K562 (cell line): ENCODE measurements around the gene TMEM181. TPM values are rescaled to one million over a fixed set of nuclear protein-coding genes. Genes with fewer than 3 reads are reported as not detected.
"Not testable (repeated sequence)": the region's sequence is repeated elsewhere in the genome, so short reads cannot be mapped to it uniquely, and the experiment has no call there.

Source experiments
- ATAC-seq: fragments of 200-7000 bp; cut with Tn5 transposase; 3 replicates; pipeline ENCODE4 v1.9.1; 2020; ENCODE audit warnings: moderate library complexity
- BruUV-seq: library from RNA; stranded (reverse); fragments of 400-500 nt; replicated peaks from 2 replicates; lab custom pipeline; 2021; lab: Mats Ljungman, UMichigan
- CTCF ChIA-PET: fragments of 300-600 bp; formaldehyde crosslinking; extraction: SDS; loops from one replicate; lab custom pipeline; 2021; ENCODE audit warnings: low intra/inter-chr PET ratio; lab: Yijun Ruan, JAX
- POLR2A ChIA-PET: fragments of 300-600, 350-650 bp; sonication (Branson Sonifier 250); formaldehyde crosslinking; extraction: SDS; loops from one replicate; lab custom pipeline; 2021; ENCODE audit warnings: antibody characterized with exemption, inconsistent platforms; lab: Yijun Ruan, JAX
- DNase-seq, 4 experiments: peaks; one replicate each; pipeline versions ENCODE4 v3.0.0 to v3.0.0-alpha.2; 2011 to 2018; ENCODE audit warnings: low spot score in 3 of 4, mixed read lengths in 3 of 4; ENCODE audit errors: extremely low read depth in 1 of 4
- FAIRE-seq: peaks from 2 replicates; lab custom pipeline; 2011; peaks lifted over from hg19 to GRCh38; lab: Jason Lieb, UNC
- H2AFZ ChIP-seq: 2 replicates; pipeline ENCODE4 v1.6.0; 2011; ENCODE audit warnings: low read depth, low read length, control low read depth, inconsistent platforms
- H3K27ac ChIP-seq: fragments of 200-600 bp; 3 replicates; pipeline ENCODE4 v1.8.0; 2011; ENCODE audit warnings: low read depth, mild to moderate bottlenecking, control low read depth, inconsistent platforms, low read length, moderate library complexity, mixed read lengths; ENCODE audit errors: extremely low read depth
- H3K27me3 ChIP-seq, 2 experiments: fragments of 300-600 bp in 1 of 2; 2 replicates in 1 of 2; 3 replicates in 1 of 2; pipeline versions ENCODE4 v1.6.0 to v1.8.0; 2011; ENCODE audit warnings: inconsistent platforms in 2 of 2, low read length in 2 of 2, mild to moderate bottlenecking in 1 of 2, mixed read lengths in 1 of 2, moderate library complexity in 1 of 2; ENCODE audit not compliant: control insufficient read depth in 2 of 2, insufficient read depth in 2 of 2
- H3K36me3 ChIP-seq: fragments of 300-600 bp; 3 replicates; pipeline ENCODE4 v1.8.0; 2011; ENCODE audit warnings: mild to moderate bottlenecking, low read length, inconsistent platforms; ENCODE audit not compliant: control insufficient read depth, insufficient read depth
- H3K4me1 ChIP-seq, 2 experiments: fragments of 200-600 bp in 1 of 2; replicated peaks in 1 of 2; 2 replicates in 1 of 2; 3 replicates in 1 of 2; pipeline versions ENCODE4 v1.5.1 to v1.8.0; 2011; ENCODE audit warnings: inconsistent platforms in 2 of 2, low read length in 2 of 2, mild to moderate bottlenecking in 1 of 2, mixed read lengths in 1 of 2, moderate library complexity in 1 of 2; ENCODE audit not compliant: control insufficient read depth in 2 of 2, insufficient read depth in 2 of 2
- H3K4me2 ChIP-seq: 2 replicates; pipeline ENCODE4 v1.6.1; 2011; ENCODE audit warnings: low read length, control low read depth, inconsistent platforms, mixed read lengths; ENCODE audit not compliant: insufficient read depth
- H3K4me3 ChIP-seq: fragments of 200-600 bp; sonication (generic), shearing (Covaris generic); 2 replicates; pipeline ENCODE4 v1.5.1; 2016; ENCODE audit warnings: control low read depth, inconsistent platforms
- H3K79me2 ChIP-seq: fragments of 200-600 bp; 3 replicates; pipeline ENCODE4 v1.8.0; 2011; ENCODE audit warnings: low read length, inconsistent platforms; ENCODE audit not compliant: control insufficient read depth, insufficient read depth
- H3K9ac ChIP-seq, 2 experiments: 2 replicates each; pipeline versions ENCODE4 v1.6.0 to v1.6.1; 2011; ENCODE audit warnings: low read depth in 2 of 2, low read length in 2 of 2, control low read depth in 1 of 2, inconsistent platforms in 1 of 2, mild to moderate bottlenecking in 1 of 2, mixed read lengths in 1 of 2; ENCODE audit not compliant: insufficient read depth in 1 of 2
- H3K9me1 ChIP-seq: one replicate; pipeline ENCODE4 v1.6.0; 2011; ENCODE audit warnings: inconsistent platforms, mild to moderate bottlenecking, low read length, moderate library complexity; ENCODE audit not compliant: control insufficient read depth, insufficient read depth
- H3K9me3 ChIP-seq: replicated peaks from 2 replicates; pipeline ENCODE4 v1.5.1; 2011; ENCODE audit warnings: low read depth, low read length, inconsistent platforms; ENCODE audit not compliant: control insufficient read depth, insufficient read depth
- H4K20me1 ChIP-seq: replicated peaks from 2 replicates; pipeline ENCODE4 v1.6.1; 2011; ENCODE audit warnings: low read length, inconsistent platforms, mixed read lengths; ENCODE audit not compliant: control insufficient read depth, insufficient read depth
- WGBS: fragments of 100-300 bp; shearing (Covaris generic); methylation state at CpG from one replicate; pipeline ENCODE4 v1.1.6; 2016; ENCODE audit warnings: low coverage, mixed read lengths; ENCODE audit not compliant: insufficient coverage; ENCODE audit errors: missing lambda C conversion rate; 5-methylcytosine and 5-hydroxymethylcytosine counted together
- in situ Hi-C: fragments of 300-500 bp; cut with MboI; formaldehyde crosslinking; loops from 4 replicates; pipeline ENCODE4 v1.15.0; 2018; ENCODE audit warnings: inconsistent platforms, mixed read lengths
- intact Hi-C: fragments of 100-400 bp; cut with micrococcal nuclease; formaldehyde crosslinking; loops from 2 replicates; pipeline ENCODE4 v1.14.2; 2022
- polyA plus RNA-seq, 8 experiments: library from polyadenylated mRNA; depleted of rRNA in 4 of 8; stranded (reverse) in 5 of 8; unstranded in 3 of 8; fragments of >200 nt; fragmentation: Nextera tagmentation in 2 of 8; fragmentation: Illumina TruSeq in 1 of 8; extraction: Ambion mirVana in 2 of 8; extraction: Trizol in 1 of 8; gene quantifications; 2 replicates each; pipeline versions ENCODE4 v1.2.1 to v1.2.3, GENCODE V29; 2011 to 2014; ENCODE audit warnings: inconsistent platforms in 1 of 8, missing spikeins in 1 of 8
- total RNA-seq, 7 experiments: library from RNA; depleted of rRNA in 6 of 7; stranded (reverse); fragments of >200 nt in 6 of 7; fragmentation: Illumina TruSeq in 2 of 7; extraction: Trizol in 2 of 7; gene quantifications; 2 replicates each; pipeline versions ENCODE4 v1.2.1 to v1.2.3, GENCODE V29; 2011 to 2021; ENCODE audit warnings: low replicate concordance in 1 of 7
- TF ChIP-seq, protein P1 (sequence below), 2 experiments: fragments of 450-650 bp; IDR thresholded peaks; 2 replicates each; pipeline ENCODE4 v1.6.1; 2018; ENCODE audit warnings: mild to moderate bottlenecking in 2 of 2, low read depth in 1 of 2; ENCODE audit not compliant: partially characterized antibody in 2 of 2

The TMEM181 gene
- total and polyA plus RNA-seq, 9 of the 15 experiments (the other 6 are each of a cell fraction or from before 2014, with no cell fraction given), result 5.6 to 27.2 (median 19.9) TPM

DNA sequence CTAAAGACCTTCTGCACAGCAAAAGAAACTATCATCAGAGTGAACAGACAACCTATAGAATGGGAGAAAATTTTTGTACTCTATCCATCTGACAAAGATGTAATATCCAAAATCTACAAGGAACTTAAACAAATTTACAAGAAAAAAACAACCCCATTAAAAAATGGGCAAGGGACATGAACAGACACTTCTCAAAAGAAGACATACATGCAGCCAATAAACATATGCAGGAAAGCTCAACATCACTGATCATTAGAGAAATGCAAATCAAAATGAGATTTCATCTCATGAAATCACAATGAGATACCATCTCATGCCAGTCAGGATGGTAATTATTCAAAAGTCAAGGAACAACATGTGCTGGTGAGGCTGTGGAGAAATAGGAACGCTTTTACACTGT is 32.0 kb upstream of the TMEM181 start:
- ATAC-seq, H3K27ac ChIP-seq, H3K79me2 ChIP-seq, BruUV-seq, H2AFZ ChIP-seq, POLR2A ChIA-PET, H3K9me1 ChIP-seq, H3K4me3 ChIP-seq, DNase-seq, CTCF ChIA-PET, H3K9ac ChIP-seq, in situ Hi-C loops, H3K36me3 ChIP-seq, H3K4me2 ChIP-seq: not testable (repeated sequence)
- WGBS, result 0% methylated on average over 1 of the region's 1 CpG
- TF ChIP-seq, protein P1, sequence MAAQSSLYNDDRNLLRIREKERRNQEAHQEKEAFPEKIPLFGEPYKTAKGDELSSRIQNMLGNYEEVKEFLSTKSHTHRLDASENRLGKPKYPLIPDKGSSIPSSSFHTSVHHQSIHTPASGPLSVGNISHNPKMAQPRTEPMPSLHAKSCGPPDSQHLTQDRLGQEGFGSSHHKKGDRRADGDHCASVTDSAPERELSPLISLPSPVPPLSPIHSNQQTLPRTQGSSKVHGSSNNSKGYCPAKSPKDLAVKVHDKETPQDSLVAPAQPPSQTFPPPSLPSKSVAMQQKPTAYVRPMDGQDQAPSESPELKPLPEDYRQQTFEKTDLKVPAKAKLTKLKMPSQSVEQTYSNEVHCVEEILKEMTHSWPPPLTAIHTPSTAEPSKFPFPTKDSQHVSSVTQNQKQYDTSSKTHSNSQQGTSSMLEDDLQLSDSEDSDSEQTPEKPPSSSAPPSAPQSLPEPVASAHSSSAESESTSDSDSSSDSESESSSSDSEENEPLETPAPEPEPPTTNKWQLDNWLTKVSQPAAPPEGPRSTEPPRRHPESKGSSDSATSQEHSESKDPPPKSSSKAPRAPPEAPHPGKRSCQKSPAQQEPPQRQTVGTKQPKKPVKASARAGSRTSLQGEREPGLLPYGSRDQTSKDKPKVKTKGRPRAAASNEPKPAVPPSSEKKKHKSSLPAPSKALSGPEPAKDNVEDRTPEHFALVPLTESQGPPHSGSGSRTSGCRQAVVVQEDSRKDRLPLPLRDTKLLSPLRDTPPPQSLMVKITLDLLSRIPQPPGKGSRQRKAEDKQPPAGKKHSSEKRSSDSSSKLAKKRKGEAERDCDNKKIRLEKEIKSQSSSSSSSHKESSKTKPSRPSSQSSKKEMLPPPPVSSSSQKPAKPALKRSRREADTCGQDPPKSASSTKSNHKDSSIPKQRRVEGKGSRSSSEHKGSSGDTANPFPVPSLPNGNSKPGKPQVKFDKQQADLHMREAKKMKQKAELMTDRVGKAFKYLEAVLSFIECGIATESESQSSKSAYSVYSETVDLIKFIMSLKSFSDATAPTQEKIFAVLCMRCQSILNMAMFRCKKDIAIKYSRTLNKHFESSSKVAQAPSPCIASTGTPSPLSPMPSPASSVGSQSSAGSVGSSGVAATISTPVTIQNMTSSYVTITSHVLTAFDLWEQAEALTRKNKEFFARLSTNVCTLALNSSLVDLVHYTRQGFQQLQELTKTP (IDR thresholded peaks at IDR 0.05; ENCODE audit: low read depth in 1 of 2, partially characterized antibody in 2 of 2), result peak in 1 of 2 experiments; percentile 99
- TF ChIP-seq, all 486 proteins: peak for 1; not testable (repeated sequence) for 485
- intact Hi-C loops, H3K4me1 ChIP-seq, FAIRE-seq, H4K20me1 ChIP-seq, H3K9me3 ChIP-seq: not testable (repeated sequence)
- peaks cover 48 to 58% of the 10 kb centered on the region in 2 experiments for H3K27me3 ChIP-seq
